ENCODE results near the gene SLC7A4. TPM values are rescaled to one million over a fixed set of nuclear protein-coding genes. Genes with fewer than 3 reads are reported as not detected.

SLC7A4 gene
- total RNA-seq, 2 experiments from 2014 or later, result not detected

- Histone ChIP-seq H3K4me2 (ENCODE audit: low read length) (peak overlapping the region; percentile 41), H4K20me1 (ENCODE audit: insufficient read depth, low read length) (no peaks in the 10 kb centered on the region), H3K9me2 (ENCODE audit: insufficient read depth, low read length) (no peaks in the 10 kb centered on the region), H3K79me2 (ENCODE audit: insufficient read depth, low read depth, low read length) (no peaks in the 10 kb centered on the region), H3K4me3 (ENCODE audit: low read depth, low read length, poor library complexity, severe bottlenecking) (peak overlapping the region; percentile 8), H3K36me3 (ENCODE audit: insufficient read depth, low read length) (no peaks in the 10 kb centered on the region), H3K9me3 (ENCODE audit: low read length) (no peaks in the 10 kb centered on the region), H3K27ac (ENCODE audit: low read depth, low read length, poor library complexity, severe bottlenecking) (no peak overlapping the region), H3K4me1 (ENCODE audit: insufficient read depth, low read length, poor library complexity, severe bottlenecking) (peaks cover 3% of the 10 kb centered on the region), H2AFZ (ENCODE audit: low read length) (no peak overlapping the region)
- ChIA-PET CTCF (ENCODE audit: unreplicated experiment) (no interaction called here), POLR2A (interaction anchor here (0.8 kb wide), 1 partner anchor 43 kb away, joined by 3 read pairs; the partner anchor contains the start of gene THAP7)
- DNase-seq (ENCODE audit: low spot score), result no peak
- no peak for TF ChIP-seq CTCF (conservative IDR thresholded peaks at IDR 0.05; ENCODE audit: low read length)
- no peak for TF ChIP-seq EZH2phosphoT487 (IDR thresholded peaks at IDR 0.05; ENCODE audit: borderline replicate concordance, low read depth, low read length)
- intact Hi-C loops (cut with micrococcal nuclease; ENCODE audit: unreplicated experiment), result no loop called here
- BruUV-seq (replicated peaks), result no TSS peak
Observed at GRCh38 chr22:21044931-21045584, 12.7 kb upstream of the SLC7A4 start.

GRCh38 chr22:21043860-21044535 lies 11.6 kb upstream of the SLC7A4 start:
- no peaks in the 10 kb centered on the region for H3K36me3 ChIP-seq (ENCODE audit: insufficient read depth, low read length)
- no peak for TF ChIP-seq EZH2phosphoT487 (IDR thresholded peaks at IDR 0.05; ENCODE audit: borderline replicate concordance, low read depth, low read length)
- TF ChIP-seq CTCF (conservative IDR thresholded peaks at IDR 0.05; ENCODE audit: low read length), result no peak
- POLR2A ChIA-PET, result interaction anchor here (0.6 kb wide), 1 partner anchor 61 kb away, joined by 3 read pairs; the partner anchor contains the start of gene LZTR1
- H3K27ac ChIP-seq (ENCODE audit: low read depth, low read length, poor library complexity, severe bottlenecking), result no peak overlapping the region
- H3K79me2 ChIP-seq (ENCODE audit: insufficient read depth, low read depth, low read length), result no peaks in the 10 kb centered on the region
- intact Hi-C loops (cut with micrococcal nuclease; ENCODE audit: unreplicated experiment), result no loop called here
- H4K20me1 ChIP-seq (ENCODE audit: insufficient read depth, low read length), result no peaks in the 10 kb centered on the region
- H3K4me2 ChIP-seq (ENCODE audit: low read length), result no peak overlapping the region
- H3K4me3 ChIP-seq (ENCODE audit: low read depth, low read length, poor library complexity, severe bottlenecking), result no peak overlapping the region
- no TSS peak for BruUV-seq (replicated peaks)
- no peak for DNase-seq (ENCODE audit: low spot score)
- H3K4me1 ChIP-seq (ENCODE audit: insufficient read depth, low read length, poor library complexity, severe bottlenecking), result peaks cover 5% of the 10 kb centered on the region
- H2AFZ ChIP-seq (ENCODE audit: low read length), result no peak overlapping the region
- no peaks in the 10 kb centered on the region for H3K9me3 ChIP-seq (ENCODE audit: low read length)
- CTCF ChIA-PET (ENCODE audit: unreplicated experiment), result no interaction called here
- no peaks in the 10 kb centered on the region for H3K9me2 ChIP-seq (ENCODE audit: insufficient read depth, low read length)

Measured in OCI-LY7 (cell line).